Measurements from ENCODE around the gene AHR. TPM values are rescaled to one million over a fixed set of nuclear protein-coding genes. Genes with fewer than 3 reads are reported as not detected.
"Not testable (repeated sequence)": the region's sequence is repeated elsewhere in the genome, so short reads cannot be mapped to it uniquely, and the experiment has no call there.

Gene AHR
- total and polyA plus RNA-seq, 10 donors: 7.4 to 95.9 (median 71.3) TPM

DNA sequence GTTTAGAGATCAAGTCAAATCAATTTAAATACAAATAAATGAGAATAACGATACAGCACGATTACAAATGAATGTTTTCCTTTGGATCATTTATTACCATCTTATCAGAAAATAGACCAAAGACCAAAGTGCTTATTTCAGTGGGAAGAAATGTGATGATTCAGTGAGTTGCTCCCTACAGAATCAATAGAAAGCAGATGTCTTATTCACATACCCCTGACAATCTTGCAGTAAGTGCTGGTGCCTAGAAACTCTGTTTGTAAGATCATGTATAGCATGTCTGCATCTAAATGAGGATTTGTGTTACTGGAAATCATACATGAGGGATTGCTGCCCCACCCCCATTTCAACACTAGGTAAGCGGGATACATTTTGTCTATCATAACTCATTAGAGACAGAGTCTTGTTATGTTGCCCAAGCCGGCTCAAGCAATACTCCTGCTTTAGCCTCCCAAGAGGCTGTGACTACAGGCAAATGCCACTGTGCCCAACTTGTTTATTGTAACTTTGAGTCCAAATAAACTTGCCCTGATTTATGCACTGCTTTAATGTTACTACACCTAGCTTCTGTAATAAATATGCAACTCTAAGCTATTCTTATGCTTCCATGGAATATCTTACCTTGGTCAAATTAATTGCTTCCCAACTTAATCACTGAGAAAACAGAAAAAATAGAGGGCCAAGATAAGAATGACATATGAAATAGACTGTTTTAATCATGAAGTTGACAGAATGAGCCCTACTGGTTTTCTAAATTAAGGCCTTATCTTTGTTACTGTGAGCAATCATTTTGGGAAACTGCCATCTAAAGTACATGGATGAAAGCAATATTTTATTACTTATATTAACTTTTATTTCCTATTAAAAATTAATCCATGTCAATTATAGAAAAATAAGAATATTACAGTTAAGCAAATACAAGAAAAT, 82.5 kb downstream of the AHR start:
- no peaks in the 10 kb centered on the region for H3K36me3 ChIP-seq
- TF ChIP-seq, protein P1, sequence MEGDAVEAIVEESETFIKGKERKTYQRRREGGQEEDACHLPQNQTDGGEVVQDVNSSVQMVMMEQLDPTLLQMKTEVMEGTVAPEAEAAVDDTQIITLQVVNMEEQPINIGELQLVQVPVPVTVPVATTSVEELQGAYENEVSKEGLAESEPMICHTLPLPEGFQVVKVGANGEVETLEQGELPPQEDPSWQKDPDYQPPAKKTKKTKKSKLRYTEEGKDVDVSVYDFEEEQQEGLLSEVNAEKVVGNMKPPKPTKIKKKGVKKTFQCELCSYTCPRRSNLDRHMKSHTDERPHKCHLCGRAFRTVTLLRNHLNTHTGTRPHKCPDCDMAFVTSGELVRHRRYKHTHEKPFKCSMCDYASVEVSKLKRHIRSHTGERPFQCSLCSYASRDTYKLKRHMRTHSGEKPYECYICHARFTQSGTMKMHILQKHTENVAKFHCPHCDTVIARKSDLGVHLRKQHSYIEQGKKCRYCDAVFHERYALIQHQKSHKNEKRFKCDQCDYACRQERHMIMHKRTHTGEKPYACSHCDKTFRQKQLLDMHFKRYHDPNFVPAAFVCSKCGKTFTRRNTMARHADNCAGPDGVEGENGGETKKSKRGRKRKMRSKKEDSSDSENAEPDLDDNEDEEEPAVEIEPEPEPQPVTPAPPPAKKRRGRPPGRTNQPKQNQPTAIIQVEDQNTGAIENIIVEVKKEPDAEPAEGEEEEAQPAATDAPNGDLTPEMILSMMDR (IDR thresholded peaks at IDR 0.05 in 8 of 11, conservative IDR thresholded peaks at IDR 0.05 in 3 of 11): no peak
- TF ChIP-seq POLR2AphosphoS5 (IDR thresholded peaks at IDR 0.05) (no peak), POLR2A (IDR thresholded peaks at IDR 0.05) (no peak)
- H3K27me3 ChIP-seq (replicated peaks in 1 of 7): no peaks in the 10 kb centered on the region
- 93 to 97% (median 96%) methylated on average over 4 of the region's 4 CpGs for WGBS, 5 donors
- intact Hi-C loops (cut with DNase I; ENCODE audit: low total_unique reads): no loop called here
- no peaks in the 10 kb centered on the region for H3K9me3 ChIP-seq
- no peak for DNase-seq
- H3K27ac ChIP-seq: no peak overlapping the region
- H3K4me1 ChIP-seq: no peaks in the 10 kb centered on the region
- H3K4me3 ChIP-seq: no peak overlapping the region

DNA sequence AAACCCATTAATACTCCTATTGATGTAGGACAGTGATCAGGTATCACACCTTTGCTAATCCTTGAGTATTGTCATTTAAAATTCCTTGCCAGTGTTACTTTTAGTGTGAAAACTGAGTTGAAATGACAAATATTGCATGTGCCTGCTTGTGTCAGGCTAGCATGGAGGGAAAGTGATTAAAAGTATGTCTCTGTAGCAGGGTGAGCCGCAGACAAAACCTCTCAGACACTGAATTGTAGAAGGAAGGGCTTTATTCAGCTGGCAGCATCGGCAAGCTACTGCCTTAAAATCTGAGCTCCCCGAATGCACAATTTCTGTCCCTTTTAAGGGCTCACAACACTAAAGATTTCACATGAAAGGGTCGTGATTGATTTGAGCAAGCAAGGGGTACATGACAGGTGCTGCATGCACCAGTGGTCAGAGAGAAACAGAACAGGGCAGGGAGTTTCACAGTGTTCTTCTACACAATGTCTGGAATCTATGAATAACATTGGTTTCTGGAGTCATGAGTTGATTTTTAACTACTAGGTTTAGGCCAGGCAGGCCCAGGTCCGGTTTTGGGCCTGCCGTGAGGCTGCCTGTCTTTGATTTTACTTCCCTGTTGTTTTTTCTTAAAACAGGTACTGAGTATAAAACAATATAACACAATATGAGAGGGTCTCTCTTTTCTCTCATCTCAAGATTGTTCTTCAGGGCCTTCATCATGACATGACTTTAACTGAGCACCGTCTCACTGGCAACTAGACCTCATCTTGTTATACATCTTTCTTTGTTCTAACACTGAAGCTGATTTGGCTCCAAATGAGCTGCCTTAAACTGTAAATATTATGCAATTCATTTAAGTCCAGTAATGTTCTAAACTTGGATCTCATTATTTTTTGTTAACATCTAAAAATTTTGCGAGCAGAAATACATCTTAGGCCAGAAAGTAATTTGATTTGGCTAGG, 84.2 kb downstream of the AHR start:
- H3K27me3 ChIP-seq (replicated peaks in 1 of 7); H3K36me3 ChIP-seq; DNase-seq; H3K9me3 ChIP-seq; H3K27ac ChIP-seq; H3K4me3 ChIP-seq; H3K4me1 ChIP-seq; intact Hi-C loops (cut with DNase I; ENCODE audit: low total_unique reads): not testable (repeated sequence)
- 81 to 88% (median 86%) methylated on average over 8 of the region's 8 CpGs for WGBS, 5 donors

DNA sequence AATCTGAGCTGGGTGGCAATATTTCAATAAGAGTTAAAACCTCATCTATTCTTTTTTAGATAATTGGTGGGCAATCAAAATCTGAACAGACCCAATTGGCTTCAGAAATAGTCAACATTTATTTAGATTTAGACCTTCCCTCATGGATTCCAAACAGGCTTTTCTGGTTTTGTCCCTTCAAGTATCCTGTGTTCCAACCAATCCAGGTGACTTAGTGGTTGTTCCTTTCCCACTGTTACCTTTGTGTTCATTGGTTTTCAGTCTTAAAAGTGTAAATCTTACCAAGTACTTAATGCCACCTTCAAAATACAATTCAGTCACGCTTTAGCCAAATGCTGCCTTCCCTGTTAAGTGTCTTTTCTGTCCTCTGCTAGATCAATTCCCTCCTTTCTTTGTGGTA, 85.9 kb downstream of the AHR start:
- Histone ChIP-seq H3K4me3 (no peak overlapping the region), H3K4me1 (no peaks in the 10 kb centered on the region), H3K27me3 (replicated peaks in 1 of 7) (no peaks in the 10 kb centered on the region), H3K36me3 (no peaks in the 10 kb centered on the region), H3K27ac (no peak overlapping the region), H3K9me3 (no peaks in the 10 kb centered on the region)
- TF ChIP-seq POLR2AphosphoS5 (IDR thresholded peaks at IDR 0.05): no peak
- no peak for TF ChIP-seq POLR2A (IDR thresholded peaks at IDR 0.05)
- TF ChIP-seq, protein P1 (IDR thresholded peaks at IDR 0.05 in 8 of 11, conservative IDR thresholded peaks at IDR 0.05 in 3 of 11): no peak
- WGBS, 5 donors: 91 to 99% (median 97%) methylated on average over 1 of the region's 1 CpG
- DNase-seq: no peak
- intact Hi-C loops (cut with DNase I; ENCODE audit: low total_unique reads): no loop called here

DNA sequence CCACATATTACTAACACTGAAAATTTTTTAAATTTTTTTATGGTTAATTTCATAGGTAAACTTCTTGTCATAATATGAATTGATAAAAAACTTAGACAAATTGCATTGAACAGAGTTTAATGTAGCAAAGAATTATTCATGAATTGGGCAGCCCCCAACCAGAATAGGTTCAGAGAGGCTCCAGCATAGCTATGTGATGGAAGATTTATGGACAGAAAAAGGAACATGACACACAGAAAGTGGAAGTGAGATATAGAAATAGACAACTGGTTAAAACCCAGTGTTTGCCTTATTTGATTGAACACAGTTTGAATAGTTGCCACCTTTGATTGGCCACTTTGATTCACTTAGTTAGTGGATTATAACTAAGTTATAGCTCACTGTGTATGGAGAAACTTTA, 87.2 kb downstream of the AHR start:
- Histone ChIP-seq H3K4me1 (no peaks in the 10 kb centered on the region), H3K4me3 (no peak overlapping the region), H3K27me3 (replicated peaks in 1 of 7) (no peaks in the 10 kb centered on the region), H3K9me3 (no peaks in the 10 kb centered on the region), H3K27ac (no peak overlapping the region), H3K36me3 (no peaks in the 10 kb centered on the region)
- TF ChIP-seq, protein P1 (IDR thresholded peaks at IDR 0.05 in 8 of 11, conservative IDR thresholded peaks at IDR 0.05 in 3 of 11): no peak
- no peak for TF ChIP-seq POLR2AphosphoS5 (IDR thresholded peaks at IDR 0.05)
- no peak for TF ChIP-seq POLR2A (IDR thresholded peaks at IDR 0.05)
- intact Hi-C loops (cut with DNase I; ENCODE audit: low total_unique reads): no loop called here
- DNase-seq: no peak
